ENCODE measurements around the gene EXOC6B. TPM values are rescaled to one million over a fixed set of nuclear protein-coding genes. Genes with fewer than 3 reads are reported as not detected.
A peak's percentile ranks its signal among the peaks of the same experiment; 100 is the strongest.

Gene EXOC6B
- total RNA-seq = 139 TPM
- long read RNA-seq, full-length matches to known transcripts = 29 of 125 reads
- long read RNA-seq, partial matches to known transcripts = 22 of 125 reads
- long read RNA-seq, other reads (novel, unspliced or antisense) = 74 of 125 reads

DNA sequence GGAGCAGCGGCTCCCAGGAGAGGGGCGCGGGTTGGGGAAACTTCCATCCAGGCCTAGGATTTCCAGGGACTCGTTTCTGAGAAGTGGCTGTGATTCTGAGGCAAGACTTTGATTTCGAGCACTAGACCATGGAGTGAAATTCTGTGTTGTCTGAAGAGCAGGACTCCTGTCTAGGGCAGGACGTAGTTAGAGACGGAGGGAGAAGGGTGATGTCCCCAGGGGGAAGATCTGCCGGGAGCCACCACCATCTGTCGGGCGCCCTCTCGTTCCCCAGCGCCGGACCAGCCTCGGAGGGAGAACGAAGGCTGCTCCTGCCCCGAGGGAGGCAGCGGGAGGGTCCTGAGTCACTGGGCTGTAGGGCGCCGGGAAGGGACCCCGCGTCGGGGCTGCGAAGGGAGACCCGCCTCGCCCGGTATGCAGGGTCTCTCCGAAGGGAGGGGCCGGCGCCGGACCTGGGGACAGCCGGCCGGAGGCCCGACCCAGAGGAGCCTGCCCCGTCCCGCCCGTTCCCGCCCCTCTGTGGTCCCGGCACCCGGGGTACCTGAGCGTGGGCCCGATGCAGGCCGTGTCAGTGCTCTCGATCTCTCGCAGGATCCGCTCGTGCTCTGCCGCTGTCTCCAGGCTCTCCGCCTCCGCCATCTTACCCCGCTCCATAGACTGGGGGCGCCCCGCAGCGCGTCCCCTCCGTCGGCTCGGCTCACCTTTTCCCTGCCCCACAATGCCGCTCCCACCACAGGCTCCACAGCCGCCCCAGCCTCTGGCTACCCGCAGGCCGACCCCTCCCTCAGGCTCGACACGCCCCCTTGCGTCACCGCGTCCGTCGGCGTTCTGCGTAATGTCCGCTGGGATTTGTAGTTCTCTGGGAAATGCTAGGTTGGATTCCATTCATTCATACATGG is at the start of gene EXOC6B:
Gene EXOC6B (minus strand): TSS at position 777 of the 899 bp plus-strand sequence.
- TF ChIP-seq, protein P1, sequence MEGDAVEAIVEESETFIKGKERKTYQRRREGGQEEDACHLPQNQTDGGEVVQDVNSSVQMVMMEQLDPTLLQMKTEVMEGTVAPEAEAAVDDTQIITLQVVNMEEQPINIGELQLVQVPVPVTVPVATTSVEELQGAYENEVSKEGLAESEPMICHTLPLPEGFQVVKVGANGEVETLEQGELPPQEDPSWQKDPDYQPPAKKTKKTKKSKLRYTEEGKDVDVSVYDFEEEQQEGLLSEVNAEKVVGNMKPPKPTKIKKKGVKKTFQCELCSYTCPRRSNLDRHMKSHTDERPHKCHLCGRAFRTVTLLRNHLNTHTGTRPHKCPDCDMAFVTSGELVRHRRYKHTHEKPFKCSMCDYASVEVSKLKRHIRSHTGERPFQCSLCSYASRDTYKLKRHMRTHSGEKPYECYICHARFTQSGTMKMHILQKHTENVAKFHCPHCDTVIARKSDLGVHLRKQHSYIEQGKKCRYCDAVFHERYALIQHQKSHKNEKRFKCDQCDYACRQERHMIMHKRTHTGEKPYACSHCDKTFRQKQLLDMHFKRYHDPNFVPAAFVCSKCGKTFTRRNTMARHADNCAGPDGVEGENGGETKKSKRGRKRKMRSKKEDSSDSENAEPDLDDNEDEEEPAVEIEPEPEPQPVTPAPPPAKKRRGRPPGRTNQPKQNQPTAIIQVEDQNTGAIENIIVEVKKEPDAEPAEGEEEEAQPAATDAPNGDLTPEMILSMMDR (IDR thresholded peaks at IDR 0.05; ENCODE audit: borderline replicate concordance) = no peak
- Histone ChIP-seq H3K36me3 (no peaks in the 10 kb centered on the region), H3K9me3 (replicated peaks) (no peaks in the 10 kb centered on the region), H3K4me3 (peak within 1 kb of the TSS; percentile 91), H3K27me3 (ENCODE audit: low read depth) (no peaks in the 10 kb centered on the region), H3K27ac (replicated peaks) (peak within 1 kb of the TSS; percentile 89), H3K4me1 (peaks cover 68% of the 10 kb centered on the region)
- peak; percentile 93 for DNase-seq
- intact Hi-C loops (cut with micrococcal nuclease) = no loop called here

DNA sequence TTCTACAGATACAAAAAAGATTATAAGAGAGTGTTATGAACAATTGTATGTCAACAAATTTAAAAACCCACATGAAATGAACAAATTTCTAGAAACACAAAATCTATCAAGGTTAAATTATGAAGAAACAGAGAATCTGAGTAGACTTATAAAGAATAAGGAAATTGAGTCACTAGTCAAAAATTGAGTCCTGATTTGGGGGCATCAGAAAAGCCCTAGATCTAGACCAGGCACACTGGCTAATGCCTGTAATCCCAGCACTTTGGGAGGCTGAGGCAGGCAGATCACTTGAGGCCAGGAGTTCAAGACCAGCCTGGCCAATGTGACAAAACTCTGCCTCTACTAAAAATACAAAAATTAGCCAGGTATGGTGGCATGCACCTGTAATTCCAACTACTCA is 46.0 kb upstream of the EXOC6B start:
- no peaks in the 10 kb centered on the region for H3K4me1 ChIP-seq
- no peak for DNase-seq

DNA sequence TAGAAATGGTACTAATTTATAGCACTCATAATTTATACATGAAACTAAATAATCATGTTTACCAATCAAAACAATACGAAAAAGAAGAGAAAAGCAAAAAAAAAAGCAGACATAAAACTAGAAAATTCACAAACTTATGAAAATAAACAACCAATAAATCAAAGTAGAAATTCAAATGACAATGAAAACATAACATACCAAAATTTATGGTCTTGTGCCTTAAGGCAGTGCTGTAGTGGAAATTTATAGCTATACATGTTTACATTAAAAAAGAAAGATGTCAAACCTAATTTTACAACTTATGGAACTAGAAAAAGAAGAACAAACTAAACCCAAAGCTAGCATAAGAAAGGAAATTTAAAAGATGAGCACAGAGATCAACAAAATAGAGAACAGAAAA is 45.2 kb upstream of the EXOC6B start:
- H3K4me3 ChIP-seq = no peak overlapping the region
- H3K36me3 ChIP-seq = no peaks in the 10 kb centered on the region
- TF ChIP-seq, protein P1 (IDR thresholded peaks at IDR 0.05; ENCODE audit: borderline replicate concordance) = no peak
- H3K27me3 ChIP-seq (ENCODE audit: low read depth) = peaks cover 13% of the 10 kb centered on the region
- no peak for DNase-seq
- no peaks in the 10 kb centered on the region for H3K4me1 ChIP-seq
- intact Hi-C loops (cut with micrococcal nuclease) = no loop called here
- H3K9me3 ChIP-seq (replicated peaks) = peaks cover 11% of the 10 kb centered on the region
- no peak overlapping the region for H3K27ac ChIP-seq (replicated peaks)

More for the DNA sequence above, 46.0 kb upstream of the EXOC6B start:
- TF ChIP-seq, protein P1 (IDR thresholded peaks at IDR 0.05; ENCODE audit: borderline replicate concordance) = no peak
- no peak overlapping the region for H3K27ac ChIP-seq (replicated peaks)
- intact Hi-C loops (cut with micrococcal nuclease) = no loop called here
- peaks cover 11% of the 10 kb centered on the region for H3K9me3 ChIP-seq (replicated peaks)
- H3K4me3 ChIP-seq = no peak overlapping the region
- H3K36me3 ChIP-seq = no peaks in the 10 kb centered on the region
- peaks cover 13% of the 10 kb centered on the region for H3K27me3 ChIP-seq (ENCODE audit: low read depth)

DNA sequence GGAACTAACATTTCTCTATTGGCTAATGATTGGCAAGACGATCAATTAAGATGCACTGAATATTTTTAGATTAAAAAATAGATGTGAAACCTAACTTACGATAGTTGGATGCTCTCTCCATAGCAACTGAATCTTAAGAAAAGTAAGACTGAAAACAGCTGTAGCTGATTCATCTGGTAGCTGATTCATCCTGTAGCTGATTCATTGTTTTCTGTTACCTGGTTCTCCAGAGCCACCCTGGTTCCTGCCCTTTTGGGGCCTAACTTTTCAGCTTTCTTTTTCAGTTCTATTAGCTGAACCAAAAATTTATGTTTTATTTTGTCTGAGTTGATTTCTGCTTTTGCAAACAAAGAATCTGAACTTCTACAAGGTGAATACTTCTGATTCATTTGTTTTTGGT is 38.7 kb upstream of the EXOC6B start:
- Histone ChIP-seq H3K4me3 (no peak overlapping the region), H3K9me3 (replicated peaks) (no peaks in the 10 kb centered on the region), H3K27ac (replicated peaks) (no peak overlapping the region), H3K36me3 (no peaks in the 10 kb centered on the region), H3K27me3 (ENCODE audit: low read depth) (peaks cover 19% of the 10 kb centered on the region), H3K4me1 (peaks cover 10% of the 10 kb centered on the region)
- intact Hi-C loops (cut with micrococcal nuclease) = loop anchor here (5.0 kb wide), 1 partner anchor 92 kb away; no protein-coding TSS in a partner anchor
- DNase-seq = no peak
- TF ChIP-seq, protein P1 (IDR thresholded peaks at IDR 0.05; ENCODE audit: borderline replicate concordance) = no peak

DNA sequence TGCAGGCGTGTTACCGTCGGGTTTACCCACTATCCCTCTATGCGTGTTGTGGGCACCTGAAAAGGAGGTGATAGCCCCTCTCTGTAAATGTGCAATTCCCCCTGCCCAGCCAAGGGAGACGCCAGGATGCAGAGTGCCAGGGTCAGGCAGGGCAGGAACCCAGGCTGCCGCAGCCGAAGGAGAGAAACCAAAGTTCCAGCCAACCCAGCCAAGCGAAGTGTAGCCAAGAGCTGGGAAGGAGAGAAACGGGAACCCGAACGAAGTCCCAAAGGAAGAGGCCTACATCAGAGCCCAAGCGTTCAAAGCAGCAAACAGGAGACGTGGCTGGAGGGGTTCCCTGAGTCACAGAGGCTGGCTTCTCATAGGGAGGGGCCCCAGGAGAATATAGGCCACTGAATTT is 37.2 kb upstream of the EXOC6B start:
- DNase-seq = no peak
- peak overlapping the region; percentile 49 for H3K4me3 ChIP-seq
- peaks cover 24% of the 10 kb centered on the region for H3K27me3 ChIP-seq (ENCODE audit: low read depth)
- peaks cover 10% of the 10 kb centered on the region for H3K4me1 ChIP-seq
- no peaks in the 10 kb centered on the region for H3K9me3 ChIP-seq (replicated peaks)
- intact Hi-C loops (cut with micrococcal nuclease) = loop anchor here (5.0 kb wide), 1 partner anchor 91 kb away; no protein-coding TSS in a partner anchor
- H3K36me3 ChIP-seq = no peaks in the 10 kb centered on the region
- no peak overlapping the region for H3K27ac ChIP-seq (replicated peaks)
- TF ChIP-seq, protein P1 (IDR thresholded peaks at IDR 0.05; ENCODE audit: borderline replicate concordance) = no peak

All from left ventricle myocardium inferior (tissue), 1 donor.